HK-2 (cell line): ENCODE data around the gene ATP2B2.

Experiments used
- DNase-seq: peaks from one replicate; pipeline ENCODE4 v3.0.0-alpha.2; 2018; ENCODE audit not compliant: unreplicated experiment

ATP2B2 gene

GRCh38 chr3:10401990-10402761, 103.2 kb downstream of the ATP2B2 start:
- no peak for DNase-seq

GRCh38 chr3:10400749-10401495, 104.5 kb downstream of the ATP2B2 start:
- DNase-seq: no peak

GRCh38 chr3:10400050-10400748, 105.2 kb downstream of the ATP2B2 start:
- no peak for DNase-seq

GRCh38 chr3:10399634-10400033, 105.8 kb downstream of the ATP2B2 start:
- no peak for DNase-seq

- no peak for DNase-seq
Observed at GRCh38 chr3:10398341-10398740, 107.0 kb downstream of the ATP2B2 start.

GRCh38 chr3:10397879-10398278, 107.5 kb downstream of the ATP2B2 start:
- DNase-seq: no peak

GRCh38 chr3:10396931-10397330, 108.5 kb downstream of the ATP2B2 start:
- DNase-seq: no peak

GRCh38 chr3:10396083-10396482, 109.3 kb downstream of the ATP2B2 start:
- DNase-seq: no peak

GRCh38 chr3:10395671-10396070, 109.7 kb downstream of the ATP2B2 start:
- no peak for DNase-seq

- DNase-seq: no peak
Observed at GRCh38 chr3:10395196-10395595, 110.2 kb downstream of the ATP2B2 start.

GRCh38 chr3:10394491-10395025, 110.8 kb downstream of the ATP2B2 start:
- no peak for DNase-seq

- DNase-seq: no peak
Observed at GRCh38 chr3:10393514-10393913, 111.9 kb downstream of the ATP2B2 start.

GRCh38 chr3:10392906-10393461, 112.4 kb downstream of the ATP2B2 start:
- no peak for DNase-seq

GRCh38 chr3:10392244-10392643, 113.1 kb downstream of the ATP2B2 start:
- no peak for DNase-seq

GRCh38 chr3:10391391-10391790, 114.0 kb downstream of the ATP2B2 start:
- no peak for DNase-seq

- DNase-seq: no peak
Observed at GRCh38 chr3:10390641-10391373, 114.6 kb downstream of the ATP2B2 start.

GRCh38 chr3:10389995-10390394, 115.4 kb downstream of the ATP2B2 start:
- DNase-seq: no peak

- no peak for DNase-seq
Observed at GRCh38 chr3:10389339-10389738, 116.0 kb downstream of the ATP2B2 start.

- peak; percentile 3 for DNase-seq
Observed at GRCh38 chr3:10387881-10388609, 117.3 kb downstream of the ATP2B2 start.

GRCh38 chr3:10386121-10386520, 119.3 kb downstream of the ATP2B2 start:
- no peak for DNase-seq
